ENCODE data around the gene SAV1.

The SAV1 gene

GRCh38 chr14:50605766-50606165, 62.3 kb downstream of the SAV1 start:
- DNase-seq: no peak

DNA sequence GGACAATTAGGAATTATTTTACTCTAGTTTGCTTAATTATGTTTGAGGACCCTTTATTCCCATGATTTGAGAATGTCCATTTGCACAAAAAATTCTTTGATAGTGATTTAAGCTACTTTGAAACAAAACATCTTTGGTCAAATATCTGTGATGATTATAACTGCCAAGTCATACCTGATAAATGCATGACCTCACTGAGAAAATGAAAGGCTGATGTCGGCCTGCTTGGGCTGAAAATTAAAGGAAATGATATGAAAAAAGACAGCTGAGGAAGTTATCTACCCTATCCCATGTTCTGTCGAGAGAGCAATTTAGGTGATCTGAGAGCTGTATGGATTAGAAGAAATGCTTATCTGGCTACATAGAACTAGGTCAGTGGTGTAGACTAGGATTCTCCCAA, 64.5 kb downstream of the SAV1 start:
- no peak for DNase-seq

- no peak for DNase-seq
Measured at GRCh38 chr14:50602035-50602434, 66.1 kb downstream of the SAV1 start.

DNA sequence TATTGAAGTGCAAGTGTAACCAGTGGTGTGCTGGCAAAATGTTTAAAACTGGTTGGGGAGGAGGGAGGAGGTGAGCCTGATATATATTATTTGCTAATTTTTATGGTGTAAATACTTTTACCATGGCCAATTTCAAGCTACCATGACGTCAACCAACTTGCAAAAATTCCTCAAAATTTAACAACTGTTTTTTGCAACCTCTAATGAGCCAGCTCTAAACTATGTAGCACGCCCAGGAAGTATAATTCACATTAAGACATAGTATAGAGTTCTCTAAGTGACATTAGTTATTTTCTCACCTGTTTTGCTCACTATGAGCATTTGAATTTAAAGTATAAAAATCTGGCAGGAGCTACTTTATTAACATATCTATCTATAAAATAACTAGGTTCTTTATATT, 66.7 kb downstream of the SAV1 start:
- DNase-seq: no peak

GRCh38 chr14:50600849-50601248, 67.3 kb downstream of the SAV1 start:
- DNase-seq: no peak

DNA sequence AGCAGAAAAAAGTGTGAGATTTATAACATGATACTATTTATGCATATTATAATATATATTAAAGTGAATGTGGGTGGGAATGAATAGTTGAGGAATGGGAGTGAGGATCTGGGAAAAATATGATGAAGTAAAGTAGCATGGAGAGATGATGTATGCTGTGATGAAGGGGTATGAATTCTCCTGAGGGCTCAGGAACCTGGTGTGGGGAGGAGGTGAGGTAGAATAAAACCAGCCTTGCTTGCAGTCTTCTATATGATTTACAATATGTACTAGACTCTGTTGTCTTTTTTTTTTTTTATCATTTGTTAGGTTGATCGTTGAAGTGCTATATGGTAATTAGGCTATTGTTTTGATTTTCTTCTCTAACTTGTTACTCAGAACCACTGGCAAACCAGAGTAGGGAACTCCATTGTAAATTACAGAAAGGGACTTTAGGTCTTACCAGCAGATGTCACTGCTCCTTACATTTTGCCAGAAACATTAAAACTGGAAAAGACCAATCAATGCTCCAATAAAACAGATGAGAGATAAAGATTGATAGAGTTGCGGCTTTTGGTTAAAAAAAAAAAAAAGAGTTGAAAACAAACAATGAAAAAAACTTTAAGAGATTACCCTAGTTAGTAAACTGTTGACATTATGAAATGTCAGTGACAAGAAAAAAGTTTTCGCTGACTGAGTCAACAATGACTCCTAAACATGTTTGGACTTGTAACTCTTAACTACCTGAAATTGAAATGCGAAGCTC, 68.2 kb downstream of the SAV1 start:
- peak in 1 of 2 donors; percentile 34 for DNase-seq

GRCh38 chr14:50598765-50599164, 69.3 kb downstream of the SAV1 start:
- no peak for DNase-seq

- no peak for DNase-seq
Measured at GRCh38 chr14:50594577-50595316, 73.4 kb downstream of the SAV1 start.

GRCh38 chr14:50590464-50590863, 77.6 kb downstream of the SAV1 start:
- no peak for DNase-seq

Measured in inflammatory macrophage treated with lipopolysaccharide for 1 hour (primary cell).